Stimulated activated memory B cell treated with anti-CD40 and anti-IgM and Interleukin-4, amounts not matched to agents 10 μg/mL and 1 μg/mL and 100 μg/mL, for 72 hours (primary cell): ENCODE results near the gene CA14.
"Not testable (repeated sequence)": the region's sequence is repeated elsewhere in the genome, so short reads cannot be mapped to it uniquely, and the experiment has no call there.

Source experiments
- ATAC-seq: fragments of 150-1000 bp; cut with Tn5 transposase; 2 replicates; pipeline ENCODE4 v1.10.0; 2021
- H3K27ac Mint-ChIP-seq: one replicate; pipeline ENCODE4 v1.8.0; 2022; ENCODE audit warnings: mild to moderate bottlenecking, mixed read lengths
- H3K27me3 Mint-ChIP-seq: one replicate; pipeline ENCODE4 v1.8.0; 2022; ENCODE audit warnings: mixed read lengths
- H3K36me3 Mint-ChIP-seq: one replicate; pipeline ENCODE4 v1.8.0; 2022; ENCODE audit warnings: mixed read lengths
- H3K4me1 Mint-ChIP-seq: one replicate; pipeline ENCODE4 v1.8.0; 2022; ENCODE audit warnings: mixed read lengths
- H3K4me3 Mint-ChIP-seq: one replicate; pipeline ENCODE4 v1.8.0; 2022; ENCODE audit warnings: mild to moderate bottlenecking, moderate library complexity, mixed read lengths
- H3K9me3 Mint-ChIP-seq: one replicate; pipeline ENCODE4 v1.8.0; 2022; ENCODE audit warnings: mixed read lengths

Gene CA14

DNA sequence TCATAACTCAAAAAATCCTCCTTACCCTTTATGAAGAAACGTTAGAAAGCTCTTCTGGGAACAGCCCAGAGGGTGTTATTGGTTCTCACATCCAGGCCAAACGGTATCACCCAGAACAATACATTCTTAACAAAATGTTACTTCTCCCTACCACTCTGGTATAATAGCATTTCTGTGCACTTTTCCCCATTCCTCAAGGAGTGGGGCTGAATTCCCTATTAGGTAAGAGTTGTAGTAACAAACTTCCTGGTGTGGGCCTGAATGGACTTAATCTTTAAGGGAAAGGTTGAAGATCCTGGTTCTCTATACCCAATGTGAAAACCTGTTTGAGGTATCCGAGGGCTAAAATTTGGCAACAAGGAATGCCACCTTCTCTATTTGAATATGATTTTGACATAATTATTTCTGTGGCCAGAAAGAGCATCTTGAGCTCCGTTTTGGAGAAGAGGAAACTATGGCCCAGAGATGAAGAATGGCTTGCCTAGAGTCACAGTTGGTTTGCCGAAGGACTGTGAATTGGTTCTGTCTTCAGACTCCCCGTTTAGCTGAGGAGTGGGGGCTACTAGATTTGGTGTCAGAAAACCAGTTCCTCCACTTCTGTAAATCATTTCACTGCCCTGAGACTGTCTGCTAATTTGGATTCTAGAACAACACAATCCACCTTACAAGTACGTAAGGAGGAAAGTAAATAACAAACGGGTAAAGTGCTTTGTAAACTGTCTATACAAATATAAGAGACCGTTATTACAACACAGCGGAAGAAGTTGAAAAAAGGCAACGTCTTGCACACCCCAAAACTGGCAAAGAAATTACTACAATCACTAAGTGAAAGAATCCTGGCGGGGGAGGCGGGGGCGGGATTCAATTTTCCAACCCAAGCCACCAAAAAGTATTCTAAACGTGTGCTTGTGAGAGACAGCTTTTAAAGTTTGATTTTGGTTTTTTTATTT lies 23.9 kb upstream of the CA14 start:
- no peak overlapping the region for H3K27ac Mint-ChIP-seq
- peaks cover 15% of the 10 kb centered on the region for H3K36me3 Mint-ChIP-seq
- peaks cover 27% of the 10 kb centered on the region for H3K4me1 Mint-ChIP-seq
- no peak for ATAC-seq
- H3K27me3 Mint-ChIP-seq = no peaks in the 10 kb centered on the region
- H3K4me3 Mint-ChIP-seq = no peak overlapping the region
- no peaks in the 10 kb centered on the region for H3K9me3 Mint-ChIP-seq

DNA sequence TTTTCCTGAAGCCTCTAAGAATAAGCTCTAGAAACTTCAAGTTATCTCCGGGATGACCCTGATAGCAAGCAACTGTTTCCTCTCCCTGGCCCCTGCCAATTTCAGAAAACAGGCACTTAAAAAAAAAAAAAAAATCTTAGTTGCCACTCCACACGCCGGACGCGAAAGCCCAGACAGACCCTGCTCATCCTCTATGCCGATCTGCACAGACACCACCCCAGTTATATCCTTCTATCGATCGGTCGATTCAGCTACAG lies 23.3 kb upstream of the CA14 start:
- Mint-ChIP-seq H3K4me3 (no peak overlapping the region), H3K9me3 (no peaks in the 10 kb centered on the region), H3K36me3 (peaks cover 9% of the 10 kb centered on the region), H3K27me3 (no peaks in the 10 kb centered on the region), H3K27ac (no peak overlapping the region), H3K4me1 (peaks cover 27% of the 10 kb centered on the region)
- ATAC-seq = no peak

DNA sequence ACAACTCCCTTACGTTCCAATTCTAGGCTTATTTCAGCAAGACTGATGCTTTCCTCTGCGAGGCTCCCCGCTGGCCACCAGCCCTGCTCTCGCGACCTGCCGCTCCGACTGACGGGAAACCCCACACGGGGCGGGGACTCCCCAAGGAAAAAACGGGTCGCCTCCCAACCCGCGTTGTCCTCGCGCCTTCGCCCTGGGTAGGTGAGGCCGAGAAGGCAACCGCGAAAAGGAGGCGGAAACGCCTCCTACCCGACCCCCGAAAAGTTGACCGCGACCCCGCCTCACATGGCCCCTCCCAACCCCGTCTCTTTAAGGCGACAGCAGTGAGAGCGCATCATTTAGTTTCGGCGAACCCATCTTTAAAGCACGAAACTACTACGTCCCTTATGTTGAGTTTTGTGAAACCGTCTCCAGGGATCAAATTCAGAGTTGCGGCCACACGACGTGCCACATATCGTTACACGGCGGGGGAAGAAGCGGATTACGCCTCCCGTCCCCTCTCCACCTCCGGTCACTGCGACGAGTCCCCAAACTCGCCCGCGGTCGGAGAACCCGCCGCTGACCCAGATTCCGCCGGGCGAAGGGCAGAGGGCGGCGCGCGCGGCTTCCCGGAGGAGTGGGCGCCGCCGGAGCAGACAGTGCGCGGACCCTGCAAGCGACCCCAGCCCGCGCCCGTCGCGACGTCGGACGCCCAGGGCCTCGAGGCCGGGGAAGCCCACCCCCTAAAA lies 22.8 kb upstream of the CA14 start:
- Mint-ChIP-seq H3K4me3 (no peak overlapping the region), H3K4me1 (peaks cover 27% of the 10 kb centered on the region), H3K27ac (no peak overlapping the region), H3K9me3 (no peaks in the 10 kb centered on the region), H3K27me3 (no peaks in the 10 kb centered on the region), H3K36me3 (peaks cover 5% of the 10 kb centered on the region)
- peak; percentile 80 for ATAC-seq

DNA sequence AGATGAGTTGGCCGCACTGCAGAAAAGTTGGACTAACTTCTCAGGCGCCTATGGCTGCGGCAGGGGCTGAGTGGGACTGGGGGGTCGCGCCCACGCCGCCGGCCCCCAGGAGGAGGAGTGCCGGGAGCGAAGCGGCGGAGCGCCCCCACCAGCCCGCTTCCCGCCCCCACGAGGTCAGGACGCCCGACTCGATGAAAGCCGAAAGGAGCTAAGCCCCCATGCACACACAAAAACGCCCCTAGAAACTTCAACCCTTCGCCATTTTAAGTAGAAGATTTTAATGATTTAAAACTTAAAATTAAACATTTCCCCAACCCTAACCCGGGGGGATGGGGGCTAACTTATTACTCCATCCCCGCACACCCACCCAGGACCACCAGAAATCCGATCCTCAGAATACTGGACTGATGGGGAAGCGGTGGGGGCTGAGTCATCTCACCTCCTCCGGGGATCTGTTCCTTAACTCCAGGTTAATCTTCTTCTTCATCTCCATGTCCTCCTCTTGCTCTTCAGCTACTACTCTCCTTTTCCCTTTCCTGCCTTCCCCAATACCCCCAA lies 22.2 kb upstream of the CA14 start:
- H3K27me3 Mint-ChIP-seq = no peaks in the 10 kb centered on the region
- no peaks in the 10 kb centered on the region for H3K9me3 Mint-ChIP-seq
- ATAC-seq = peak; percentile 2
- no peak overlapping the region for H3K27ac Mint-ChIP-seq
- H3K36me3 Mint-ChIP-seq = peaks cover 5% of the 10 kb centered on the region
- peaks cover 27% of the 10 kb centered on the region for H3K4me1 Mint-ChIP-seq
- H3K4me3 Mint-ChIP-seq = no peak overlapping the region

DNA sequence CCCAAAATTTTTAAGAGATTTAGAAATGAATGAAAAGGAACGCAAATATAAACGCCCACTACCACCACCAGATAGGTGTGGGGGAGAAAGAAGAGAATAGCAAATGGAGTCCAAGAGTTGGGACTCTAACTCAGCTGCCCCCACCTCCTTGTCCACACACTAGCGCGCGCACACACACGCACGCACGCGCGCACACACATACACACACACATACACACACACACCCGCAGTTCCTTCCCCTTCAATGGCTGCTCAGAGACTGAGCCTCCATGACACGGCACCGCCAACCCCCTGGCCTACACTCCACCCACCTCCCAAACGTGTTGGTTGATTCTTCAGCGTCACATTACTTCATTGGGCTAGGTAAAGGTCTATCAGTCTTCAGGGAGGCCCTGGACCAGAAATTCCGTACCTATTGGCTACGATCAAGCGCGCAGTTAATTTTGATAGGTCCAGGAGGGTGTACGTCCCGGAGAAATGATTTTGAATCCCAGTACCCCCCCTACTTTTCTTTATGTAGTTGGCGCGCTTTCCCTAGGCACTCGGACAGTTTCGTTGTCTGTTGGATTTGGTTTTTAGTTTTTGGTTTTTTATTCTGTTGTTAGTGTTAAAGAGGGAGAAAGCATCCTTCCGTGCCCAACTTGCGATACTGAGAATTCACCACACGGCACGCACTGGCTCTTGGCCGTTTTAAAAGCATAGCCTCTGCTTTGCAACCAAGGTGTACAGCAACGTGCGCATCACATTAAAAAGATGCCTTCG lies 21.5 kb upstream of the CA14 start, which contains the start of gene ANP32E:
Gene ANP32E (minus strand): TSS at position 261 of the 762 bp plus-strand sequence. CDS start 326 bp downstream, outside the sequence.
- H3K9me3 Mint-ChIP-seq = no peaks in the 10 kb centered on the region
- H3K27ac Mint-ChIP-seq = no peak within 1 kb of the TSS

DNA sequence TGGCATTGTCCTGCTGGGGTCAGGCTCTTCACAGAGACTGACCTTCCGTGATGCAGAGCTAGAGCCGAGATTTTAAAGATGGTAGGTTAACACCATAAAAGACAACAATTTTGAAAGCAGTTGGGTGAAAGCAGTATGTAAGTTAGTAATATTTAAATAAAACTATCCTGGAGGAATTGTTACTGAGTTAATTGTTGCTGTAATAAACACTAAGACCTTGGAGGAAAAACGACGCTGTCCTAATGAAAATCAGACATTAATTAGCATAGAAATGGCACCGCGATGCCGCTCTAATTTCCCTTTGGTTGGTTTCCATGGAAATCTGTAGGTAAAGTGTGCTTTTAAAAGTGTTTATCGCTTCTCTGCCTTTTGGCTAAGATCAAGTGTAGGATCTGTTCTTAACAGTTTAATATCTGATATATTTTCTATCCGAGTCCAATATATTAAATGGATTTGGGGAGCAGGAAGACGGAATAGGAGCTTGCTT lies 20.9 kb upstream of the CA14 start:
- Mint-ChIP-seq H3K36me3 (no peaks in the 10 kb centered on the region), H3K27me3 (no peaks in the 10 kb centered on the region), H3K9me3 (no peaks in the 10 kb centered on the region), H3K4me1 (peaks cover 27% of the 10 kb centered on the region), H3K27ac (no peak overlapping the region), H3K4me3 (no peak overlapping the region)
- ATAC-seq = no peak

More for the DNA sequence above, 21.5 kb upstream of the CA14 start, which contains the start of gene ANP32E:
- peak; percentile 96 for ATAC-seq
- H3K4me1 Mint-ChIP-seq = peaks cover 27% of the 10 kb centered on the region
- H3K27me3 Mint-ChIP-seq = no peaks in the 10 kb centered on the region
- H3K36me3 Mint-ChIP-seq = no peaks in the 10 kb centered on the region
- H3K4me3 Mint-ChIP-seq = no peak within 1 kb of the TSS

DNA sequence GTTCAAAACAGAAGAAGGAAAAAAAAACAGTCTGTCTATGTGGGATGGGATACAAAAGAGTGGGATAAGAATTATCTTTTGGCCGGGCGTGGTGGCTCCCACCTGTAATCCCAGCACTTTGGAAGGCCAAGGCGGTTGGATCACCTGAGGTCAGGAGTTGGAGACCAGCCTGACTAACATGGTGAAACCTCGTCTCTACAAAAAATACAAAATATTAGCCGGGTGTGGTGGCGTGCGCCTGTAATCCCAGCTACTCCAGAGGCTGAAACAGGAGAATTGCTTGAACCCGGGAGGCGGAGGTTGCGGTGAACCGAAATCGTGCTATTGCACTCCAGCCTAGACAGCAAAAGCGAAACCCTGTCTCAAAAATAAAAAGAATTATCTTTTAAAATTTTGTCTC lies 20.4 kb upstream of the CA14 start:
- not testable (repeated sequence) for H3K27ac Mint-ChIP-seq, H3K27me3 Mint-ChIP-seq, ATAC-seq, H3K4me3 Mint-ChIP-seq, H3K9me3 Mint-ChIP-seq, H3K36me3 Mint-ChIP-seq
- peaks cover 27% of the 10 kb centered on the region for H3K4me1 Mint-ChIP-seq

DNA sequence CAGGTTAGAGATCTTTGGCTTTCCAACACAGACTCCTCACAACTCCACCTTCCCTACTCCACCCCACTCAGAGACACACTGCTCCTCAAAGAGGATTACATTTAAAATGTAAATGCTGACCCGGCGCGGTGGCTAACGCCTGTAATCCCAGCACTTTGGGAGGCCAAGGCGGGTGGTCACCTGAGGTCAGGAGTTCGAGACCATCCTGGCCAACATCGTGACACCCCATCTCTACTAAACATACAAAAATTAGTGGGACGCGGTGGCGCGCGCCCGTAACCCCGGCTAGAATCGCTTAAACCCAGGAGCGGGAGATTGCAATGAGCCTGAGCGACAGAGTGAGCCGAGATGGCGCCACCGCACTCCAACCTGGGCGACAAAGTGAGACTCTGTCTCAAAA lies 19.8 kb upstream of the CA14 start:
- H3K27ac Mint-ChIP-seq = no peak overlapping the region
- H3K4me3 Mint-ChIP-seq = no peak overlapping the region
- peaks cover 25% of the 10 kb centered on the region for H3K4me1 Mint-ChIP-seq
- no peaks in the 10 kb centered on the region for H3K27me3 Mint-ChIP-seq
- H3K36me3 Mint-ChIP-seq = no peaks in the 10 kb centered on the region
- ATAC-seq = no peak
- no peaks in the 10 kb centered on the region for H3K9me3 Mint-ChIP-seq

DNA sequence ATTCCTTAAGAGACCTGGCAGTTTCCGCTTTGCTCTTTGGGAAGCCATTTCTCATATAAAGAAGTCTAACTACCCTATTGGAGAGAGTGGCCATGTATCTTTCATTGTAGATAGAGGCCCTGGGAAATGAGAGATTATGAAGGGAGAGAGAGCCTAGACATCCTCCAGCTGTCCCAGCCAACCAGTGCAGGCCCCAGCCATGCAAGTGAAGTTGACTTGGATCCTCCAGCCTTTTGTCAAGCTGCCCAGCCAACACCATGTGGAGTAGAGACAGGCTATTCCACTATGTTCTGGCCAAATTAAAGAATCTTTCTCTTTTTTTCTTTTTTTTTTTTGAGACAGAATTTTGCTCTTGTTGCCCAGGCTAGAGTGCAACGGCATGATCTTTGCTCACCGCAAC lies 14.6 kb upstream of the CA14 start:
- H3K36me3 Mint-ChIP-seq = no peaks in the 10 kb centered on the region
- no peaks in the 10 kb centered on the region for H3K27me3 Mint-ChIP-seq
- H3K4me1 Mint-ChIP-seq = peaks cover 5% of the 10 kb centered on the region

DNA sequence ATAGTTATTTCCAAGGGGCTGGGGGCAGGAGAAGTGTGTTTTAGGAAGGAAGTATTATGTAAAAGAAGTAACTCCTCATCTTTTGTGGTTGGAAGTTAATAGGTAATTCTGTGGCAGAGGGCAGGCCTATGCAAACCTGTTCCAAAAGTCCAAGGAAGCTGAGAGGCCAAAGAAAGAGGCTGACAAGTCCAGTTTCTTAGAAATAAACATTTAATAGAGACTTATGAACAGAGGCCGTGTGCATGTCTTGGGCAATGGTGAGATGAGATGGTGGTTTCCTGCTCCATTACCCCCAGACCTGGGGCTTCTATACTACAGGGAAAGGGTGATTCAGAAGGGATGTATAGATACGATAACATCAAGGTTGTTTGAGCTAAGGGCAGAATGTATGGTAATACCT lies 7.6 kb upstream of the CA14 start:
- Mint-ChIP-seq H3K27me3 (peaks cover under 1% of the 10 kb centered on the region), H3K27ac (no peak overlapping the region), H3K36me3 (no peaks in the 10 kb centered on the region), H3K4me3 (no peak overlapping the region), H3K4me1 (no peaks in the 10 kb centered on the region), H3K9me3 (no peaks in the 10 kb centered on the region)
- no peak for ATAC-seq

More for the DNA sequence above, 14.6 kb upstream of the CA14 start:
- ATAC-seq = no peak
- H3K4me3 Mint-ChIP-seq = no peak overlapping the region
- no peak overlapping the region for H3K27ac Mint-ChIP-seq
- H3K9me3 Mint-ChIP-seq = no peaks in the 10 kb centered on the region

DNA sequence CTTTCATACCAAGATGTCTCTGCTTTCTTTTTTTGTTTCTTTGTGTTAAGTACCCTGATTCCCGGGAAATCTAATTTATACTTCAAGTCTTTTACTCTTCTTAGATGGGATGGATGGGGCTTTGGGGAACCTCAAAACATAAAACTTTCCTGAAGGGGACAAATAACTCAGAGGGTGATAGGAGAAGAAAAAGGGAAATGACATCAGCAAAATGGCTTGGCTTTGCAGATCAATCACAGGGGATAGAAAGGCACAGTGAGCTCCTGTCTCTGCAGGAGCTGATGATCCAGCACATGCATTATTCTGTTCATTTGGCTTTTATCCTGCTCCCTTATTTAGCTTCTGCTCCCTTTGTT lies 1.4 kb upstream of the CA14 start:
- peak overlapping the region; percentile 32 for H3K27ac Mint-ChIP-seq
- H3K36me3 Mint-ChIP-seq = no peaks in the 10 kb centered on the region
- H3K27me3 Mint-ChIP-seq = peaks cover 44% of the 10 kb centered on the region
- peaks cover 24% of the 10 kb centered on the region for H3K4me1 Mint-ChIP-seq
- ATAC-seq = no peak
- no peaks in the 10 kb centered on the region for H3K9me3 Mint-ChIP-seq
- H3K4me3 Mint-ChIP-seq = peak overlapping the region; percentile 65

DNA sequence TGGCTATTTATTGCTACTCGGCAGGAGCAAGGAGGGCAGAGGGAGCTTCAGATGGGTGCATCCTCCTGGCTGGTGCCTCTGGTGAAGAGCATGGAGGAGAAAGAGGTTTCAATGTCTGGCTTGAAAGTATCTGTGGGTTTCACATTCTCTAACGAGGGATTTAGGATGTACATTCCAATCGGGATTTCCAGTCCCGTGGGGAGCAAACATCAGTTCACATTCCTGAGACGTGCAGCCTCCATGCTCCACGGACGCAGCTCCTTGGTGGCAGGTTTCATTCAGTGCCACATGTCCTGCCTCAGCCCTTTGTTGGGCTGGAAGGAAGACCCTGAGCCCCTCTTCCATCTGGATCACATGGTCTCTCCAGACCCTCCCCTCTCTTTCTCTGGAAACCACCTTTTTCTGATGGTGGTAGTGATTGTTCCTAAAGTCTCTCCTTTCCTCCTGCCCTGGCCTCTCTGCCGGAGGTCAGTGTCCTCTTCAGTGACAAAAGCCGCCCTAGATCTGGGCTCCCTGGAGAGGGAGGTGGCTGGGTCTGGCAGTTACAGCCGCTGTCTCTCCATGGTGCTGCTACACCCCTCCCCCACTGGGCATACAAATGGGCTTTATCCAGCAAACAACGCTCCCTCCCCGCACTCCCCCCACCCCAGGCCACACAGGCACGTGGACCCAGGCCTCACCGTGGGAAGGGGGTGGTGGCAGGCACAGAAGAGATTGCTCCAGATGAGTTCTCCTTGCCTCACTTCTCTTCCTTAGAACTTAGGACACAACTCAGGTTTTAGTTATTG lies 826 bp upstream of the CA14 start:
- Mint-ChIP-seq H3K4me3 (no peak overlapping the region), H3K27me3 (peaks cover 44% of the 10 kb centered on the region)
- ATAC-seq = no peak

DNA sequence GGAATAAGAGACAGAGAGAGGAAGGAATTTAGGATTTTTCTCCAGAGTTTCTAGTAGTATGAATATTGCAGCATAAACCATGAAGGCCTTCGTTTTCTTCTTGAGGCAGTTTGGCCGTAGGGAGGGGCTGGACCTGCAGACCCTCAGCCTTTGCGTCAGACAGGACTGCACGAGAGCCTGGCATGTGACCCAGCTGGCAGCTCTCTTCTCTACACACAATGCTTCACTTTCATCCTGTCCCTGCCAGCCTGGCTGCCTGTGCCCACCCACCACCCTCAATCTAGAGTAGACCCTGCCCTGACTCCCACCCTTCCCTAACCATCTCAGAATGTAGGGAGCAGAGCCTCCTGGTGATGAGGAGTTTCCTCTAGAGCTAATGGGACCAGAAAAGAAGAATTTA lies 1.6 kb downstream of the CA14 start:
- Mint-ChIP-seq H3K27ac (no peak overlapping the region), H3K4me3 (no peak overlapping the region), H3K36me3 (no peaks in the 10 kb centered on the region), H3K27me3 (peaks cover 44% of the 10 kb centered on the region), H3K9me3 (no peaks in the 10 kb centered on the region), H3K4me1 (peaks cover 24% of the 10 kb centered on the region)
- no peak for ATAC-seq

More for the DNA sequence above, 826 bp upstream of the CA14 start:
- H3K4me1 Mint-ChIP-seq = peaks cover 24% of the 10 kb centered on the region
- H3K27ac Mint-ChIP-seq = peak overlapping the region; percentile 32
- no peaks in the 10 kb centered on the region for H3K9me3 Mint-ChIP-seq
- H3K36me3 Mint-ChIP-seq = no peaks in the 10 kb centered on the region
